Motor neuron (in vitro differentiated cells): ENCODE measurements around the gene IL16. TPM values are rescaled to one million over a fixed set of nuclear protein-coding genes. Genes with fewer than 3 reads are reported as not detected.
"Not testable (repeated sequence)": the region's sequence is repeated elsewhere in the genome, so short reads cannot be mapped to it uniquely, and the experiment has no call there.

Source experiments
- ATAC-seq, 8 experiments: fragments of 200-7000 bp; cut with Tn5 transposase; replicated peaks in 6 of 8; 2 replicates each; pipeline ENCODE4 v1.8.0; 2021; ENCODE audit warnings: mild to moderate bottlenecking in 8 of 8, moderate library complexity in 8 of 8
- H3K27ac ChIP-seq, 2 donors: fragments of 250-450 bp; sonication (Bioruptor Pico); 2 replicates each; pipeline ENCODE4 v1.9.0; 2021; ENCODE audit warnings: antibody characterized with exemption in 2 of 2, mild to moderate bottlenecking in 2 of 2, moderate library complexity in 1 of 2
- H3K4me1 ChIP-seq, 2 donors: fragments of 250-450 bp; sonication (Bioruptor Pico); replicated peaks in 1 of 2; 2 replicates each; pipeline ENCODE4 v1.6.1; 2021; ENCODE audit warnings: antibody characterized with exemption in 2 of 2, mild to moderate bottlenecking in 2 of 2, moderate library complexity in 1 of 2
- H3K4me3 ChIP-seq, 5 donors: fragments of 250-450 bp; sonication (Bioruptor Pico); 2 replicates each; pipeline ENCODE4 v1.9.0; 2021; ENCODE audit warnings: antibody characterized with exemption in 5 of 5, mild to moderate bottlenecking in 5 of 5, moderate library complexity in 4 of 5
- WGBS, 10 experiments: fragments of 450-650 bp; shearing (Covaris generic); methylation state at CpG; one replicate each; pipeline ENCODE4 v1.0.0; 2022; 5-methylcytosine and 5-hydroxymethylcytosine counted together
- in situ Hi-C, 9 experiments: fragments of 400-800 bp; cut with MboI; loops; one replicate each; pipeline ENCODE4 v1.15.0; 2021; ENCODE audit warnings: low sequenced_read_pairs in 9 of 9, low pct_unique_long_range_greater_than_20kb in 2 of 9; ENCODE audit not compliant: unreplicated experiment in 9 of 9
- total RNA-seq, 8 experiments: library from RNA; unstranded; fragments of 300-600 nt; gene quantifications; 2 replicates each; pipeline versions ENCODE4 v1.2.3 to v1.2.4, GENCODE V29; 2022

IL16 gene
- total RNA-seq, 8 experiments from 2014 or later = 0.22 to 1.1 (median 0.63) TPM

GRCh38 chr15:81335631-81336030 lies 139.0 kb downstream of the IL16 start:
- Histone ChIP-seq H3K4me1 (peaks cover 9 to 15% of the 10 kb centered on the region in 2 donors), H3K4me3 (no peak overlapping the region), H3K27ac (no peak overlapping the region)
- no peak for ATAC-seq
- WGBS, 10 experiments = 60 to 100% (median 79%) methylated on average over 1 to 4 of the region's 4 CpGs; no CpG with 5 or more reads in 2 of the 10 experiments
- in situ Hi-C loops = no loop called here

- Histone ChIP-seq H3K4me3 (no peak overlapping the region), H3K27ac (no peak overlapping the region), H3K4me1 (peaks cover 9 to 15% of the 10 kb centered on the region in 2 donors)
- 83 to 100% (median 93%) methylated on average over 1 to 4 of the region's 4 CpGs; no CpG with 5 or more reads in 1 of the 10 experiments for WGBS, 10 experiments
- peak in 3 of 8 experiments; percentile 20 to 79 (median 44) for ATAC-seq
- in situ Hi-C loops = no loop called here
These were observed 139.9 kb downstream of the IL16 start for GRCh38 chr15:81336568-81336967.

- Histone ChIP-seq H3K27ac (no peak overlapping the region), H3K4me1 (peaks cover 9 to 15% of the 10 kb centered on the region in 2 donors), H3K4me3 (no peak overlapping the region)
- ATAC-seq = no peak
- in situ Hi-C loops = no loop called here
- 17 to 85% (median 80%) methylated on average over 1 to 3 of the region's 3 CpGs; no CpG with 5 or more reads in 6 of the 10 experiments for WGBS, 10 experiments
These were observed 140.6 kb downstream of the IL16 start for GRCh38 chr15:81337241-81337640.

GRCh38 chr15:81337713-81338157 lies 141.1 kb downstream of the IL16 start:
- in situ Hi-C loops = no loop called here
- WGBS, 10 experiments = 6 to 100% (median 76%) methylated on average over 2 to 7 of the region's 9 CpGs; no CpG with 5 or more reads in 2 of the 10 experiments
- no peak overlapping the region for H3K4me3 ChIP-seq
- peak in 6 of 8 experiments; percentile 3 to 31 (median 12) for ATAC-seq
- peaks cover 9 to 15% of the 10 kb centered on the region in 2 donors for H3K4me1 ChIP-seq
- H3K27ac ChIP-seq = peak overlapping the region; percentile 40 to 59

GRCh38 chr15:81338170-81339007 lies 141.7 kb downstream of the IL16 start:
- in situ Hi-C loops = no loop called here
- peaks cover 9 to 15% of the 10 kb centered on the region in 2 donors for H3K4me1 ChIP-seq
- 0 to 85% (median 33%) methylated on average over 1 to 7 of the region's 8 CpGs; no CpG with 5 or more reads in 1 of the 10 experiments for WGBS, 10 experiments
- H3K4me3 ChIP-seq = no peak overlapping the region
- ATAC-seq = peak; percentile 57 to 97 (median 92)
- peak overlapping the region; percentile 59 to 76 for H3K27ac ChIP-seq

DNA sequence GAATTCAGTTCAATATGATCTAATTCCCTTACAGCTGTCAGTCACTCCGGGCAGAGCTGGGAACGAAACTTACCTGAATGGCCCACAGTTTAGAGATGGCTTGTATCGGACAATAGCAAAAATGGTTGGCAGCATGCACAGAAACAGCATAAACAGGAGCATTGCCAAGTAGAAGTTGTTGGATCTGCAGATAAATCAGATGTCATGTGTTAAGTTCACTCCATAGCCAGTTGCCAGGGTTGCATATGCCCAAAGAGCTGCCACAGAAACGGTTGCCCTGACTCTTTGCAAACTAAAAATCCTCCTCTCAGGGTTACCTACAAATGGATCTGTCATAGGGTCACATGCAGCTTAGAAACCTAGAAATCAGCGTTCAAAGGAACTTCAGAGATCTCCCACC lies 142.6 kb downstream of the IL16 start:
- 63 to 100% (median 83%) methylated on average over 1 to 4 of the region's 5 CpGs; no CpG with 5 or more reads in 2 of the 10 experiments for WGBS, 10 experiments
- peaks cover 9 to 15% of the 10 kb centered on the region in 2 donors for H3K4me1 ChIP-seq
- no peak overlapping the region for H3K4me3 ChIP-seq
- H3K27ac ChIP-seq = peak overlapping the region in 1 of 2 donors; percentile 59
- in situ Hi-C loops = no loop called here
- ATAC-seq = peak in 1 of 8 experiments; percentile 46

DNA sequence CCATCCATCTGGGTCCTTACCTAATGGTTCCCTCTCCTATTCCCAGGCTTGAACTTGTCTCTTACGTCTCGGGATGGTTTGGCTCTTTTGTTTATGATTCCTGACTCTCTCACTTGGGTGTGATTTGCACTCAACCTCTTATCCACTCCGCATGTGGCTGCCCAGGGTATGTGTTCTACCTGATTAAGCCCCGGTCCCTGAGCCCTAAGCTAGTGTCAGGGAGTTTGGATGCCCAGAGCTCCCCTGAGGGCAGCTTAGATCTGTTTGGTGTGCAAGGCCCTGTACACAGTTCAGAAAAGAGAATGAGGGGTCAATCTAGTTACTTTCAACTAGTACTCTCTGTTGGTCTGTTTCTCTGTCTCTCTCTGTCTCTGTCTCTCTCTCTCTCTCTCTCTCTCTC lies 143.2 kb downstream of the IL16 start:
- in situ Hi-C loops = no loop called here
- Histone ChIP-seq H3K4me3 (no peak overlapping the region), H3K27ac (no peak overlapping the region), H3K4me1 (peaks cover 9 to 15% of the 10 kb centered on the region in 2 donors)
- WGBS, 10 experiments = 41 to 90% (median 74%) methylated on average over 1 to 4 of the region's 4 CpGs; no CpG with 5 or more reads in 4 of the 10 experiments
- no peak for ATAC-seq

- in situ Hi-C loops = no loop called here
These were observed 144.7 kb downstream of the IL16 start for GRCh38 chr15:81341351-81341750.

GRCh38 chr15:81343371-81343770 lies 146.7 kb downstream of the IL16 start:
- WGBS, 10 experiments = 18 to 80% (median 58%) methylated on average over 1 to 4 of the region's 4 CpGs; no CpG with 5 or more reads in 1 of the 10 experiments
- Histone ChIP-seq H3K27ac (no peak overlapping the region), H3K4me1 (peaks cover 7 to 9% of the 10 kb centered on the region in 2 donors), H3K4me3 (no peak overlapping the region)
- in situ Hi-C loops = no loop called here
- ATAC-seq = no peak

More at GRCh38 chr15:81341351-81341750, 144.7 kb downstream of the IL16 start:
- 14 to 83% (median 66%) methylated on average over 1 to 3 of the region's 4 CpGs; no CpG with 5 or more reads in 2 of the 10 experiments for WGBS, 10 experiments
- Histone ChIP-seq H3K4me1 (peaks cover 9 to 15% of the 10 kb centered on the region in 2 donors), H3K27ac (no peak overlapping the region), H3K4me3 (no peak overlapping the region)
- ATAC-seq = no peak

- Histone ChIP-seq H3K4me3 (no peak overlapping the region), H3K27ac (no peak overlapping the region), H3K4me1 (no peaks in the 10 kb centered on the region)
- in situ Hi-C loops = no loop called here
- peak in 5 of 8 experiments; percentile 30 to 82 (median 68) for ATAC-seq
- 44 to 100% (median 57%) methylated on average over 1 to 2 of the region's 2 CpGs; no CpG with 5 or more reads in 3 of the 10 experiments for WGBS, 10 experiments
These were observed 149.9 kb downstream of the IL16 start for GRCh38 chr15:81346611-81347010.

DNA sequence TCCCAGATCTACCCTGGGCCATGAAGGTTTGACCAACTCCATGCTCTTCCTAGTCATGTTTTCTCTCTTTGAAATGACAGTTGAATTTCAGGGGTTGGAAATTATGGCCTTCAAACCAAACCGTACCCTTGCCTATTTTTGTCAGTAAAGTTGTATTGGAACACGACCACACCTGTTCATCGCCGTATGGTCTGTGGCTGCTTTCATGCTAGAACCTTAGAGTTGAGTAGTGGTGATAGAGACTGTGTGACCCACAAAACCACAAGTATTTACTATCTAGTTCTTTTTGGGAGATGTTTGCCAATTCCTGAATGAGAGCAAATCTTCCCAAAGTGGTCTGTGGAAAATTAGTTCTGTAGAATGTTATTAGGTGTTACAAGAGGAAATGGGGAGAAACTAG lies 151.2 kb downstream of the IL16 start:
- in situ Hi-C loops = no loop called here
- no peak for ATAC-seq
- Histone ChIP-seq H3K4me3 (no peak overlapping the region), H3K27ac (no peak overlapping the region), H3K4me1 (no peaks in the 10 kb centered on the region)
- WGBS, 10 experiments = 15 to 100% (median 91%) methylated on average over 1 to 4 of the region's 4 CpGs; no CpG with 5 or more reads in 3 of the 10 experiments

GRCh38 chr15:81348691-81349090 lies 152.0 kb downstream of the IL16 start:
- H3K4me3 ChIP-seq, H3K27ac ChIP-seq, in situ Hi-C loops, ATAC-seq, H3K4me1 ChIP-seq: not testable (repeated sequence)
- 50 to 100% (median 87%) methylated on average over 1 to 8 of the region's 11 CpGs; no CpG with 5 or more reads in 1 of the 10 experiments for WGBS, 10 experiments

GRCh38 chr15:81349271-81349670 lies 152.6 kb downstream of the IL16 start:
- no peak for ATAC-seq
- Histone ChIP-seq H3K4me1 (no peaks in the 10 kb centered on the region), H3K4me3 (no peak overlapping the region), H3K27ac (no peak overlapping the region)
- 33 to 90% (median 33%) methylated on average over 1 to 2 of the region's 3 CpGs; no CpG with 5 or more reads in 7 of the 10 experiments for WGBS, 10 experiments
- in situ Hi-C loops = no loop called here
